A204.1 (cell line): Measurements from ENCODE around the gene FBXW7.

Source experiments
- FAIRE-seq: peaks from 2 replicates; lab custom pipeline; 2012; peaks lifted over from hg19 to GRCh38; lab: Jason Lieb, UNC

The FBXW7 gene

DNA sequence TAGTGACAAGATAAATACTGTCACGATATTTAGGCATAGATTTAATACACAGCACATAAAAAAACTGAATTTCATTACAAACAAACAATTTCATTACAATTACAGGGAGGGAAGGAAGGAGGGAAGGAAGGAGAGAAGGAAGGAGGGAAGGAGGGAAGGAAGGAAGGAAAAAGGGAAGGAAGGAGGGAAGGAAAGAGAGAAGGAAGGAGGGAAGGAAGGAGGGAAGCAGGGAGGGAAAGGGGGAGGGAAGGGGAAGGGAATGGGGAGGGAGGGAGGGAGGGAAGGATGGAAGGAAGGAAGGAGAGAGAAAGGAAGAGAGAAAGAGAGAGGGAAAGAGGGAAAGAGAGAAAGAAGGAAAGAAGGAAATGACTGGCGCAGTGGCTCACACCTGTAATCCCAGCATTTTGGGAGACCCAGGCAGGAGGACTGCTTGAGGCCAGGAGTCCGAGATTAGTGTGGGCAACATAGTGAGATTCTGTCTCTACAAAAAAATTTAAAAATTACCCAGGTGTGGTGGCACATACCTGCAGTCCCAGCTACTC, 64.6 kb downstream of the FBXW7 start:
- no peak for FAIRE-seq

DNA sequence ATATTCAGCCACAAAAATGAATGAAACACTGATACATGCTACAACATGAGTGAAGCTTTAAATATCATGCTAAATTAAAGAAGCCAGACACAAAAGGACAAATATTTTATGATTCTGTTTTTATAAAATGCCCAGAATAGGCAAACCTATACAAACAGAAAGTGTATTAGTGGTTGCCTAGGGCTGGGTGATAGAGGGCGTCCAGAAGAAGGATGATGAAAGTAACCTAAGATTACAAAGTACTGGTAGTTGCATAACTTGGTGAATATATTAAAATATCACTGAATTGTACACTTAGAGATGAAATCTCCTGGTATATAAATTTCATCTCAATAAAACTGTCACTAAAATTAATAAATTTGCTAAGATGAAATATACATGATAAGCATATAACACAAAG, 67.5 kb downstream of the FBXW7 start:
- no peak for FAIRE-seq

DNA sequence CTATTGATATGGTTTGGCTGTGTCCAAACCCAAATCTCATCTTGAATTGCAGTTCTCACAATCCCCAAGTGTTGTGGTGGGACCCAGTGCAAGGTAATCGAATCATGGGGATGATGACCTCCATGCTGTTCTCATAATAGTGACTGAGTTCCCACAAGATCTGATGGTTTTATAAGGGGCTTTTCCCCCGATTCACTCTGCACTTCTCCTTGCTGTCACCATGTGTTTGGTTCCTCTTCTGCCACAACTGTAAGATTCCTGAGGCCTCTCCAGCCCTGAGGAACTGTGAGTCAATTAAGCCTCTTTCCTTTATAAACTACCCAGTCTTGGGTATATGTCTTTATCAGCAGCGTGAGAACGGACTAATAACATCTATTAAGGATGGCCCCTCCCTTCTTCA, 68.8 kb downstream of the FBXW7 start:
- FAIRE-seq = no peak

DNA sequence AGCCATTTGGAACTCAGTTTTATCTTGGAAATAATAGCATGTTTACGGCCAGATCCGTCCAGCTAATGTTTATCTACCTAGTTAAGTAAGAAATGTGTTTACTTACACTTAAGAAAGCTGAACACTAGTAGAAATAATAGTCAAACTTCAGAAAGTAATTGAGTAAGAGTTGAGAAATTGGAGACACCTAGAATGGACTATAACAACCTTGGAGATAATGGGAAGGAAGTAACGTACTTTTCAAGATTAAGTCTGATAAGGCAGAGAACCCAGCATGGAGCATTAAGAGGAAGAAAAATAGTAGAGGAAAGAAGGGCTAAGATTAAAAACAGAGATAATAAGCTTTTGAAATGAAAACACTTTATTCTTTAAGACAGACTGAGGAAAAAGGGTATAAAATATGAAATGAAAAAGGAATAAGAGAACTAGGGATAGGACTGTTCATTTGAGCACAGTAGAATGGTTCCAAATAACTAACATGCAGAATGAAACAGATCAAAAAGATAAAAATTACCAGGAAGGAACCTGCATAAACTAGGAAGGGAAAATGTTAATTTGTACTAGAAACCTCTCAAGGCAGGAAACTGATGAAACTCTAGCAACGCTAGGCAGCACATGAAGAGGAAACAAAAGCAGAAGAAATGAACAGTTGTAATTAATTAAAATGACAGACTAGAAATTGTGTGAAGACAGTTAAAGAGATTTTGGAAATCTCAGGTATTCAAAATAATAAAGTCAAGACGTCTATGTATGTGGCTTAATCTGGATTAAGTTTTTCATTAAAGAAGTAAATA, 71.7 kb downstream of the FBXW7 start:
- no peak for FAIRE-seq

DNA sequence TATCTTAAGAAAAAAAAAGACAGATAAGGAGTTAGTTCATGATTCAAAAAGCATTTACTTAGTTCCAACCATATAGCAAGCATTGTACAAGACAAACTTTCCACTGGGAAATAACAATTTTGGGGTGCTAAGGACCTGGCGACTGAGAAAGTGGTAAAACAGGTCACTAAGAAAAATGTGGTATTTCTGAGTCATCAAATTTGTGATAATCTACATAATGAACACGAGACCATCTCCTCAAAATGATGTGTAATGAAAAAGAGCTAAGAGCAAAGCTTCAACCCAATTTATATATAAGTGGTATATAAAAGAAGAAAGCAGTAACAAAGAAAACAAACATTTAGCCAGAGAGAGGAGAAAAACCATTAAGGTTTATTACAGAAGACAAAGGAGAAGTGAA, 72.3 kb downstream of the FBXW7 start:
- no peak for FAIRE-seq

DNA sequence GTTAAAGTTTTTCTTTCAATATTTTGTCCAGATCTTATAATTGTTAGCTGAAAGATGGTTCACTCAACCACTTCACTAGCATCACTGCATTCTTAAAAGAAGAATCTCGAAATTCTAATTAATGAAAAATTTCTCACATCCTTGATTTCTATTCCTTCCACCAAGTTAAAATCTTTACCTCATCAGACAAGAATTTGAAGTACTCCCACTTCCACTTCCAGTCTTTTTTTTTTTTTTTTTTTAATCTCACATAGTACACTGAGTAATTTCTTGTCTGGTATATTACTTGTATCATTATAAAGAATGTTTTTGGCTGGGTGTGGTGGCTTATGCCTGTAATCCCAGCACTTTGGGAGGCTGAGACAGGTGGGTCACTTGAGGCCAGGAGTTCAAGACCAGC, 73.2 kb downstream of the FBXW7 start:
- FAIRE-seq = no peak

DNA sequence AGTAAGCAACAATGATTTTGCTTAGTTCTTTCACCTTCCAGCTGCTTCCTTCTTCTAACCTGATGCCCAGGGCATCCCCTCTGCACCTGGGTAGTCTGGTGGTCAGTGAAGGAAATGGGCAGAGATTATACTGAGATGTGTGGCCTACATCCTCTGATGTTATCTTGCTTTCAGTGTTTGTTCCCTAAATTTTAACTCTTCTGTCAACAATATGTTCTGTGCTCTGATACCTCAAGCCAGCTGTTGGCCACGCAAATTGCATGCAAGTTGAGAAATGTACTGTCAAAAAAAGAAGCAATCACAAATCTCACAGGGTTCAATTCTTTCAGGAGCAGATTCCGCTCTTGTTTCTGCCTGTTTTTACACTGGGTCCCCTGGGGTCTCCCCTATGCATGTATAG, 73.8 kb downstream of the FBXW7 start:
- FAIRE-seq = no peak

DNA sequence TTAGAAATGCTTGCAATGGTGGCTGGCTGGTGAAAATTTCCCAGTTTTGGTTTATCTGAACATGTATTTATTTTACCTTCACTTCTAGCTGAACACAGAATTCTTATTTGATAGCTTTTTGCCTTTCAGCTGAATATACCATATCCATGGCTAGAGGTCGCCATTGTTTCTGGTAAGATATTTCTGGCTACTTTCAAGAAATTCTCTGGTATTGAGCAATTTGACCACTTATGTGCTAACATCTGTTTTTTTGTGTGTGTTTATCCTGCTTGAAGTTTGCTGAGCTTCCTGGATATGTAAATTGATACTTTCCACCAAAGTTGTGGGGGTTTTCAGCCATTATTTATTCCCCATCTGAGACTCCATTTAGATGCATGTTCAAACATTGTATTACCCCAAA, 75.4 kb downstream of the FBXW7 start:
- no peak for FAIRE-seq

DNA sequence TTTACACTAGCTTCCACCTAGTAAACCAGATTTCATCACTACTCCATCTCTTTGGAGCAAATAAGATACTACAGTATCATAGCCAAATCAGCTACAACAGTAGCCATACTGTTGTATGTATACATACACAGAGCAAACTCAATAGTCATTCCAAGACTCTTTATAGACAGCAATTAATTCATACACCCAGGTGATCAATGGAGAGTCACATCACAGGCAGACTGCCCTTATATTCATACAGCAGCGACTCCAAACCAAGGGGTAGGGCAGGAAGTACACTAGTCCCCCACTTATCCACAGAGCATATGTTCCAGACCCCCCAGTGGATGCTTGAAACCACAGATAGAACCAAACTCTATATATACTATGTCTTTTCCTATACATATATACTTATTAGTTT, 76.6 kb downstream of the FBXW7 start:
- no peak for FAIRE-seq

DNA sequence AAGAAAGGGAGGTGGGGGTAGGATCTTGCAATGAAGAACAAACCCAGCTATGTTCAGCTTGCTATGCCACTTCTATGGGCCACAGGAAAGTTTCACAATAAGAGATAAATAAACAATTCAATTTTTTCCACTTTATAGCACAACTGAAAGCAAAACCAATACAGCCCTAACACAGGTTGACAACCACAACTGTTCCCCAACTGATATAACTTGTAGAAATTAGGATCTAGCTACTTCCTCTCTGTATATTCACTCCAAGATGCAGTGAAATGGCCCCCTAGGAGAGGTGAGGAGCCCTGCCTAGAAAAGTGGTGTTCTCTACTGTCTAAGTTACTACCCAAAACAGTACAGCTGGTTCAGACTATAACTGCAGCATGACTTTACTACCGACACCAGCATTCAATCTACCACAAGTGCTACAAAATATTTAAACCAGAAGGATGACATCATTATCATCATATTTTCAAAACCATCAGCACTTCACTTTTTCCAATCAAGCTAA, 77.0 kb downstream of the FBXW7 start:
- no peak for FAIRE-seq

DNA sequence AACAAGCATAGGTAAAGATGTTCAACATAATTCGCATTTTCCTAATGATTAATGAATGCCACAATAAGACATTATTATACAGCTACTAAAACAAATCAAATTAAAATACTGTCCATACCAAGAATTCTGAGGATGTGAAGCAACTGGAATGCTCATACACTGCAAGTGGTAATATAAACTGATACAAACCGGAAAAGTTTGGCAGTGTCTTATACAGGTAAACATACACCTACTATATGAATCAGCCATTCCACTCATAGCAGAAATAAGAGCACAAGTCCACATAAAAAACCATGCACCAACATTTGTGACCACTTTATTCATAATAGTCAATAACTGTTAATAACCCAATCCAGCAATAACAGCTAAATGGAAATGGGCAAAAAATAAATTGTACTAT, 79.3 kb downstream of the FBXW7 start:
- no peak for FAIRE-seq

DNA sequence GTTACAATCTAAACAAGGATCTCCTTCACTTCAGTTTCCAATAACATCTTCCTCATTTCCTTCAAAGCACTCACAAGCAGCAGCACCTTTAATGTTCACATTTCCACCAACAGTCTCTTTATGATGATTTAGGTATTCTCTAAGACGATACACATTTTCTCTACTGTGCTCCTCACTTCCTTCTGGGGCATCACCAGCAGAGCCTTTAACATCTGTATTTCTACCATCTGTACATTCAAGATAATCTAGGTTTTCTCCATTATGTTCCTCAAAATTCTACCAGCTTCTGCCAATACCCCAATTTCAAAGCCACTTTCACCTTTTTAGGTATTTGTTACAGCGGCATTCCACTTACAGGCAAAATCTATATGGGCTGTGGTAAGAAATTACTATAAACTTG, 80.6 kb downstream of the FBXW7 start:
- no peak for FAIRE-seq

DNA sequence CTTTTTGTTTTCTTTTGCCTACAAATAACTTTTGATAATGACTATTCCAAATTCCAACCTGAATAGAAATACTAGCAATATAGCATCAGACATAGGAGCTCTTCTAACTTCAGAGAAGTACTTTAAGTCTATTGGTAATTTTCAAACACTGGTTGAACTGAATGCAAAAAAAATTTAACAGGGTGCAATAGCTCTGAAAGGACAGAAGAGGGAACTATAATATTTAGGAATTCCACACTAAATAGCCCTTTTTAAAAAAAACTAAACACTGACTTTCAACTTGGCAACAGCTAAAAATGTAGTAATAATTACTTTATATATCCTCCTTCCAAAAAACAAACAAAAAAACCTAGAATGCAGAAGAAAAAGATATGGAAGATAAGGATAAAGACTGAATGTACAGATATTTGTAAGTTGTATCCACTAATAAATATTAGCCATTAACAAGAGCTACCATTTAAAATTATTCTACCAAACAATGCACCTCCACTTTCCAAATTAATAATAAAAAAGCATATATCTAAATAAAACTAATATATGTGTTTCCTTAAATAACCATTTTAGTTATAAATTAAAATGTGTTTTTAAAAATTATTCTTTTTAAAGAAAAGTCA, 81.4 kb downstream of the FBXW7 start:
- peak; percentile 97 for FAIRE-seq

DNA sequence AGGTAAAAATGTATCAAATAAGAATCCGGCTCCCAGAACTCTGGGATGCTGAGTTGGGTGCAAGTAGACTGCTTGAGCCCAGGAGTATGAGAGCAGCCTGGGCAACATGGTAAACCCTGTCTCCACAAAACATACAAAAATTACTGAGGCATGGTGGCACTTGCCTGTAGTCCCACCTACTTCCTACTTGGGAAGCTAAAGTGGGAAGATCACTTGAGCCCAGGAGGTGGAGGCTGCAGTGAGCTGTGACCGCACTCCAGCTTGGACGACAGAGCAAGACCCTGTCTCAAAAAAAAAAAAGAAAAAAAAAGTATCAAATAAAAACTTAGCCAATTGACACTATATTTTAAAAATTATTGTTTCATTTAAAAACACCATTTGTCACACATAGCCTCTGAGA, 84.4 kb downstream of the FBXW7 start:
- FAIRE-seq = no peak

DNA sequence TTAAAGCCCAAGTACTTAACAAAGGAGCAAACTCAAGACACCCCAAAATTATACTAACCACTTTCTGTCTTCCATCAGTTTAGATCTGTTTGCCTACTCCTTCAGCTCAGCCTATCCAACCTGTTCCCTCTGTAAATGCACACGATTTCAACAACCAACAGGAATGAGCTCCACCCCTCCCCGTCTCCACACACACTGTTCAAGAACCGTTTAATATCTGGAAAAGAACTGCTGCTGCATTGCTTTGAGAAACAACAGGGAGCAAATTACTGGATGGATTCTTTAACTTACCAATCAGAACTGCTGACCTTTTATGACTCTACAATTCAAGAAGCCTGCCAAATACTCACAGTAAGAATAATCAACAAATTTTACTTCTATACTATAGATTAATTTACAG, 87.0 kb downstream of the FBXW7 start:
- no peak for FAIRE-seq

DNA sequence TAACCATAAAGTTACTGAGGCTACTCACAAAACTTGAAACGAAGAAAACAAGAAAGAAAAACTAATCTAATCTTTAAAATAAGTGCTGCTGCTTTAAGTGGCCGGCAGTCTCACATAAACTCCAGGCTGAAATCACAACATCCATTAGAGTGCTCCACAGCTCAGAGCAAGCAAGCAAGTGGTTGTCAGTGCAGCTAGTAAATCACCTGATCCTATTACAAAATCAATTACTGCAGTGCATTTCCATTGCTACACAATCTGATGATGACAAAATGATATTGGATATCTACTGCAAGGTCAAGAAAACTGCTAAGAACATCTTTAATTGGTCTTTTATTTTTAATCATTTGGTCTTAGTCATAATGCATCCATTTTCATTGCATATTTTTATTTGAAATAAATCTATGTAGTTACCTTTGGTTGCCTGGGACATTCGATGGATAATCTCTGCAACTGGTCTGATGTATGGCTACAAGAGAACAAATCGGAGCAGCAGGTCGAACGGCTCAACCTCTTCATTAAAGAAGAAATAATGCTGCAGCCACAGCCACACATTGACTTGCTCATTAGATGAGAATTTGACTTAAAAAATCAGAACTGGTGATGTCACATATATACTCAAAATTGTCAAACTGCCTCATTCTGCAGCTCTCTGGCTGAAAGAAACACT, 87.7 kb downstream of the FBXW7 start:
- FAIRE-seq = no peak

DNA sequence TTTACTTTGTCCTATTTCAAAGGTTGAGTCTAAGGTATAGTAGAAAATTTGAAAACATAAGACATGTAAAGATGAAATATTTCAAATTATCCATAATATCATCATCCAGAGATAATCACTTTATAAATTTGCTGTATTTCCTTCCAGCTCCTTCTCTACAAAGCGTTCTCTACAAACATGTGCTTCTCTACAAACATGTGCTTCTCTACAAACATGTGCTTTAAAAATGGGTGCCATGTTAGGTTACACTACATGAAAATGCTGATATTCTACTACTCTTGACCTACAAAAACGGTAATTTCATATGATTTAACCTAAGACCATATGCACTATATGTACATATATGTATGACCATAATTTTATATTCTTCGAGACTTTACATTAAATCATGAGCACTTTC, 92.0 kb downstream of the FBXW7 start:
- FAIRE-seq = no peak

DNA sequence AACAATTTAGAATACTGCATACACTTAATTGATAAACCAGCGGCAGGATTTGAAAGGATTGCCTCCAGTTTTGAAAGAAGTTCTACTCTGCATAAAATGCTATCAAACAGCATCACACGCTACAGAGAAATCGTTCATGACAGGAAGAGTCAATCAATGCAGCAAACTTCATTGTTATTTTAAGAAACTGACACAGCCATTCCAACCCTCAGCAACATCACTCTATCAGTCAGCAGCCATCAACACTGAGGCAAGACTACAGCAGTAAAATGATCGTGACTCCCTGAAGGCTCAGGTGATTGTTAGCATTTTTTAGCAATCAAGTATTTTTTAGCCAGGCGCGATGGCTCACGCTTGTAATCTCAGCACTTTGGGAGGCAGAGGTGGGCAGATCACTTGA, 98.3 kb downstream of the FBXW7 start:
- FAIRE-seq = no peak

DNA sequence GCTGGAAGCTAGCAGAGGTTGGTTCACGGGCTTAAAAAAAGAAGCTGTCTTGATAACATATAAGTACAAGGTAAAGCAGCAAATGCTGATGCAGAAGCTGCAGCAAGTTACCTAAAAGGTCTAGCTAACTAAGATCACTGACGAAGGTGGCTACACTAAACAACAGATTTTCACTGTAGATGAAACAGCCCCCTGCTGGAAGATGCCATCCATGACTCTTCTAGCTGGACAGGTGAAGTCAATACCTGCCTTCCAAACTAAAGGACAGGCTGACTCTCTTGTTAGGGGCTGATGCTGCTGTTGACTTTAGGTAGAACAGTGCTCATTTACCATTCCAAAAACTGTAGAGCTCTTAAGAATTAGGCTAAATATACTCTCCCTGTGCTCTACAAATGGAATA, 99.5 kb downstream of the FBXW7 start:
- no peak for FAIRE-seq

DNA sequence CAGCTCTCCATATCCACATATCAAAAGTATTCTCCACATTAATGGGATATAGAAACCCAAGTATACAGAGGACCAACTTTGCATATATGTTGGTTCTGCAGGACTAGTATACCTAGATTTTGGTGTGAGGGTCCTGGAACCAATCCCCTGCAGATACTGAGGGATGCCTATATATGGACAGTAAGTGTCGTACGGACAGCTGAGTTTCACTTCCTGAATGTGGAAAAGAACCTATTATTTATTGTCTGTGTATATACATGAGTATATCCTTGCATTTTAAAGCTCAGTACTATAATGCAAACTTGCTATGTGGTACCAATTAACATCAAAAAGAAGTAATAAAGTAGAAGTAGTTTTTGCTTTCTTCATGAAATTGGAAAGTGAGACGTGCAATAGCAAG, 101.9 kb downstream of the FBXW7 start:
- FAIRE-seq = no peak

DNA sequence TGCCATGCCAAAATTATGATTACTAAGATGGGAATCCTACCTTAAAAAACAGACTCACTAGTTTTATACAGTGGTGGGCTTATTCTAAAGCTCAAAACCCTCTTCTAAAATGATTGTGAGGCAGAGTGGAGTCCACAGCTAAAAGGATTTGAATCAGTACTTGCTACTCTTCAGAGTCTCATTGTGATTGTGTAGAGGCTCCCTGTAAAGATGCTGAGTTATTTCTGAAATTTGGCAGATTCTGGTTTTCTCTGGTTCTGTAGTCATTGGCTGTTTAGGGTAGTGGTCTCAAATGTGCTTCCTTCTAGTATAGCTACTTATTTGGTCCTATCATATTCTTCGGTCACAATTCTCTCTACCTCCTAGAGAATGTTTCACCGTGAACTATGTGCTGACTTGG, 104.1 kb downstream of the FBXW7 start:
- no peak for FAIRE-seq

DNA sequence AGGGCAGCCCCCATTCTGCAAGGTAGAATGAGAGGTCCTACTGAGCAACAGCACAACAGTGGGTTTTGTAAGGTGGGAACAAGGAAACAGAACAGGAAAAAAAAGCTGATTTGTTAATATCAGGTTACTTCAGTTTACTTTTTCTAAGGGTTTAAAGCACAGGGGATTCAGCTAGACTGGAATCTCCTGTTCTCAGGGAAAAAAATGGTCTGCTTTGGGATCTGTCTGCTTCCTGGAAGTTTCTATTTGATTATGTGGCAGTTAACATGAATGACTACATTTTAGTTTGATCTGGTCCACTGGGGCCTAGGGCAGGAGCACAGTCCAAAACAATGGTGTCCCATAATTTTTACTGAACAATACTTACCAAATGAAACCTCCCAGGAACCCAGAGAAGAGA, 104.6 kb downstream of the FBXW7 start:
- FAIRE-seq = no peak

DNA sequence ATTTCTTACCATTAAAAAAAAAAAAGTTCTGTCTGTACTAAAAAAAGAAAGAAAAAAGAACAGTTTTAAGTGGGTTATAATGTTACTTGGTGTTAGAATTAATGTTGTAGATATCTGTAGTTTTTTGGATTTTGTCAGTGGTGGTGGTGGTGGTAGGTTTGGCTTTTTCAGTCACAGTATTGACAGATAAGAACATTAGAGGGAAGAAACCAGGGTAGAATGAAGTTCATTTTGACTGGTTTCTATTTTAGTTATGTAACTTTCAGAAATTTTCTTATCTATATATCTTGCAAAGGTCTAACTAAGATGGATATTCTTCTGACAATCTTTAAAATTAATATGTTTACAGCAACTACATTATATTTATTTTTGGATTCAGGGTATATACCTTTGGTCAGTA, 105.4 kb downstream of the FBXW7 start:
- no peak for FAIRE-seq
